GM21723 (cell line): ENCODE data around the gene TBL3.
"Not testable (repeated sequence)": the region's sequence is repeated elsewhere in the genome, so short reads cannot be mapped to it uniquely, and the experiment has no call there.

Source experiments
- ATAC-seq: cut with Tn5 transposase; IDR thresholded peaks from one replicate; pipeline ENCODE4 v1.9.1; 2021; ENCODE audit warnings: mild to moderate bottlenecking, moderate library complexity; ENCODE audit not compliant: unreplicated experiment

Gene TBL3

GRCh38 chr16:1971796-1972489, at the start of gene TBL3:
Gene TBL3 (plus strand): TSS chr16:1972053. CDS start chr16:1972165, 112 bp downstream.
- peak; percentile 64 for ATAC-seq

GRCh38 chr16:1922357-1922756, 49.5 kb upstream of the TBL3 start:
- no peak for ATAC-seq

- no peak for ATAC-seq
Measured at GRCh38 chr16:1923299-1924034, 48.4 kb upstream of the TBL3 start.

GRCh38 chr16:1924095-1924494, 47.8 kb upstream of the TBL3 start:
- ATAC-seq = no peak

- ATAC-seq = no peak
Measured at GRCh38 chr16:1926271-1926670, 45.6 kb upstream of the TBL3 start.

GRCh38 chr16:1929105-1929504, 42.7 kb upstream of the TBL3 start:
- no peak for ATAC-seq

GRCh38 chr16:1929578-1930337, 42.1 kb upstream of the TBL3 start:
- peak; percentile 85 for ATAC-seq

- no peak for ATAC-seq
Measured at GRCh38 chr16:1930338-1930720, 41.5 kb upstream of the TBL3 start.

GRCh38 chr16:1932050-1933028, 39.5 kb upstream of the TBL3 start:
- ATAC-seq = no peak

- ATAC-seq = no peak
Measured at GRCh38 chr16:1933097-1933661, 38.7 kb upstream of the TBL3 start.

- ATAC-seq = no peak
Measured at GRCh38 chr16:1936945-1937479, 34.8 kb upstream of the TBL3 start.

GRCh38 chr16:1938316-1938715, 33.5 kb upstream of the TBL3 start:
- no peak for ATAC-seq

GRCh38 chr16:1938910-1939309, 32.9 kb upstream of the TBL3 start:
- no peak for ATAC-seq

GRCh38 chr16:1939833-1940232, 32.0 kb upstream of the TBL3 start:
- not testable (repeated sequence) for ATAC-seq

GRCh38 chr16:1940273-1941161, 31.3 kb upstream of the TBL3 start:
- ATAC-seq = no peak

- ATAC-seq = no peak
Measured at GRCh38 chr16:1941162-1942046, 30.4 kb upstream of the TBL3 start.

GRCh38 chr16:1942047-1942809, 29.6 kb upstream of the TBL3 start:
- no peak for ATAC-seq
